IMR-90 (cell line): Measurements from ENCODE around the gene CCT4. TPM values are rescaled to one million over a fixed set of nuclear protein-coding genes. Genes with fewer than 3 reads are reported as not detected.
A peak's percentile ranks its signal among the peaks of the same experiment; 100 is the strongest.

Experiments used
- ATAC-seq: fragments of 200-7000 bp; cut with Tn5 transposase; 2 replicates; pipeline ENCODE4 v1.9.1; 2020; ENCODE audit warnings: low read depth, mild to moderate bottlenecking, moderate library complexity
- BruUV-seq: library from RNA; stranded (reverse); fragments of 400-500 nt; replicated peaks from 2 replicates; lab custom pipeline; 2021; lab: Mats Ljungman, UMichigan
- CTCF ChIA-PET: fragments of 300-600 bp; formaldehyde crosslinking; extraction: SDS; loops from one replicate; lab custom pipeline; 2021; ENCODE audit warnings: antibody characterized with exemption; lab: Yijun Ruan, JAX
- POLR2A ChIA-PET: fragments of 300-600 bp; sonication (Branson Sonifier 250); formaldehyde crosslinking; loops from one replicate; lab custom pipeline; 2022; ENCODE audit warnings: antibody characterized with exemption; ENCODE audit not compliant: unreplicated experiment; lab: Charles Lee
- DNase-seq: peaks from one replicate; pipeline ENCODE4 v3.0.0; 2013
- H2AFZ ChIP-seq: replicated peaks from 2 replicates; pipeline ENCODE3; 2013; ENCODE audit warnings: low read length, mild to moderate bottlenecking; ENCODE audit not compliant: poor library complexity
- H2AK5ac ChIP-seq: 2 replicates; pipeline ENCODE4 v1.6.1; 2013; ENCODE audit warnings: low read depth, low read length, inconsistent platforms
- H2AK9ac ChIP-seq: replicated peaks from 2 replicates; pipeline ENCODE3; 2013; ENCODE audit warnings: mild to moderate bottlenecking, low read depth, low read length, moderate library complexity; ENCODE audit not compliant: poor library complexity
- H2BK120ac ChIP-seq: 2 replicates; pipeline ENCODE4 v1.6.1; 2013; ENCODE audit warnings: low read depth, low read length, inconsistent platforms
- H2BK15ac ChIP-seq: 3 replicates; pipeline ENCODE4 v1.6.1; 2013; ENCODE audit warnings: low read depth, low read length, inconsistent platforms
- H2BK20ac ChIP-seq: 2 replicates; pipeline ENCODE4 v1.6.1; 2013; ENCODE audit warnings: low read depth, mild to moderate bottlenecking, inconsistent platforms, low read length, moderate library complexity
- H2BK5ac ChIP-seq: 2 replicates; pipeline ENCODE4 v1.6.1; 2013; ENCODE audit warnings: mild to moderate bottlenecking, low read depth, low read length, inconsistent platforms; ENCODE audit not compliant: poor library complexity, severe bottlenecking
- H3K14ac ChIP-seq: replicated peaks from 2 replicates; pipeline ENCODE4 v1.6.1; 2013; ENCODE audit warnings: low read depth, low read length, inconsistent platforms
- H3K18ac ChIP-seq: 2 replicates; pipeline ENCODE4 v1.6.1; 2013; ENCODE audit warnings: low read depth, low read length, control low read depth
- H3K23ac ChIP-seq: 2 replicates; pipeline ENCODE4 v1.6.1; 2013; ENCODE audit warnings: low read depth, low read length, inconsistent platforms
- H3K27ac ChIP-seq: 2 replicates; pipeline ENCODE4 v1.5.1; 2013; ENCODE audit warnings: mild to moderate bottlenecking, control low read depth, low read length; ENCODE audit not compliant: insufficient read depth
- H3K27me3 ChIP-seq: 2 replicates; pipeline ENCODE4 v1.6.1; 2013; ENCODE audit warnings: low read length; ENCODE audit not compliant: control insufficient read depth, insufficient read depth
- H3K36me3 ChIP-seq: 2 replicates; pipeline ENCODE4 v1.6.1; 2013; ENCODE audit warnings: low read length, mixed read lengths; ENCODE audit not compliant: control insufficient read depth, insufficient read depth
- H3K4ac ChIP-seq: 2 replicates; pipeline ENCODE4 v1.6.1; 2013; ENCODE audit warnings: low read depth, low read length, inconsistent platforms
- H3K4me1 ChIP-seq: 2 replicates; pipeline ENCODE4 v1.6.1; 2013; ENCODE audit warnings: low read length, mixed read lengths; ENCODE audit not compliant: control insufficient read depth, insufficient read depth
- H3K4me2 ChIP-seq: 2 replicates; pipeline ENCODE4 v1.6.1; 2013; ENCODE audit warnings: low read depth, mild to moderate bottlenecking, control low read depth, low read length, moderate library complexity
- H3K4me3 ChIP-seq: 2 replicates; pipeline ENCODE4 v1.5.1; 2013; ENCODE audit warnings: low read depth, mild to moderate bottlenecking, control low read depth, low read length, moderate library complexity; ENCODE audit not compliant: insufficient read depth
- H3K56ac ChIP-seq: 2 replicates; pipeline ENCODE4 v1.6.1; 2013; ENCODE audit warnings: low read length, inconsistent platforms; ENCODE audit not compliant: insufficient read depth; ENCODE audit errors: extremely low read depth
- H3K79me1 ChIP-seq, 2 experiments: 2 replicates each; pipeline ENCODE4 v1.6.1; 2013; ENCODE audit warnings: low read length in 2 of 2, inconsistent platforms in 1 of 2, low read depth in 1 of 2
- H3K9ac ChIP-seq: 2 replicates; pipeline ENCODE4 v1.6.1; 2013; ENCODE audit warnings: low read depth, low read length, control low read depth
- H3K9me1 ChIP-seq: 2 replicates; pipeline ENCODE4 v1.6.1; 2013; ENCODE audit warnings: low read length, inconsistent platforms; ENCODE audit not compliant: insufficient read depth
- H3K9me3 ChIP-seq: 2 replicates; pipeline ENCODE4 v1.6.1; 2013; ENCODE audit warnings: low read length; ENCODE audit not compliant: control insufficient read depth, insufficient read depth
- H4K20me1 ChIP-seq: 2 replicates; pipeline ENCODE4 v1.6.1; 2013; ENCODE audit warnings: low read length, inconsistent platforms; ENCODE audit not compliant: insufficient read depth
- H4K5ac ChIP-seq: 2 replicates; pipeline ENCODE4 v1.6.1; 2013; ENCODE audit warnings: mild to moderate bottlenecking, low read depth, low read length, control low read depth
- H4K8ac ChIP-seq, 2 experiments: 2 replicates each; pipeline ENCODE4 v1.6.1; 2013; ENCODE audit warnings: low read depth in 2 of 2, low read length in 2 of 2, control low read depth in 1 of 2, inconsistent platforms in 1 of 2
- H4K91ac ChIP-seq: 2 replicates; pipeline ENCODE4 v1.6.1; 2013; ENCODE audit warnings: low read depth, low read length, inconsistent platforms; ENCODE audit not compliant: insufficient read depth
- BHLHE40 ChIP-seq: fragments of 150-350 bp; IDR thresholded peaks from 2 replicates; pipeline ENCODE4 v1.6.1; 2016; ENCODE audit warnings: mild to moderate bottlenecking, low read depth, low read length
- CEBPB ChIP-seq: IDR thresholded peaks from 2 replicates; pipeline ENCODE4 v1.6.1; 2012; ENCODE audit warnings: low read depth, low read length, improper control_type of control experiment
- CHD1 ChIP-seq: IDR thresholded peaks from 2 replicates; pipeline ENCODE4 v1.6.1; 2012; ENCODE audit warnings: low read depth, low read length, improper control_type of control experiment
- FOS ChIP-seq: fragments of 150-350 bp; IDR thresholded peaks from 2 replicates; pipeline ENCODE4 v1.6.1; 2016; ENCODE audit warnings: low read depth, low read length
- MAFK ChIP-seq: IDR thresholded peaks from 2 replicates; pipeline ENCODE4 v1.6.1; 2012; ENCODE audit warnings: low read depth, low read length, improper control_type of control experiment
- MAZ ChIP-seq: IDR thresholded peaks from 2 replicates; pipeline ENCODE4 v1.6.1; 2012; ENCODE audit warnings: low read depth, mild to moderate bottlenecking, low read length, improper control_type of control experiment, moderate library complexity, borderline replicate concordance
- MXI1 ChIP-seq: IDR thresholded peaks from 2 replicates; pipeline ENCODE4 v1.6.1; 2012; ENCODE audit warnings: low read depth, mild to moderate bottlenecking, low read length, moderate library complexity, borderline replicate concordance
- NFE2L2 ChIP-seq: fragments of 150-350 bp; IDR thresholded peaks from 2 replicates; pipeline ENCODE4 v1.6.1; 2016; ENCODE audit warnings: low read depth, mild to moderate bottlenecking, low read length
- POLR2A ChIP-seq: IDR thresholded peaks from 2 replicates; pipeline ENCODE4 v1.6.1; 2012; ENCODE audit warnings: mild to moderate bottlenecking, low read depth, low read length
- RAD21 ChIP-seq: IDR thresholded peaks from 2 replicates; pipeline ENCODE4 v1.6.1; 2012; ENCODE audit warnings: low read length, improper control_type of control experiment
- RCOR1 ChIP-seq: IDR thresholded peaks from 2 replicates; pipeline ENCODE4 v1.6.1; 2012; ENCODE audit warnings: mild to moderate bottlenecking, low read length, improper control_type of control experiment; ENCODE audit not compliant: insufficient replicate concordance
- RFX5 ChIP-seq: IDR thresholded peaks from 2 replicates; pipeline ENCODE4 v1.8.0; 2012; ENCODE audit warnings: low read depth, mild to moderate bottlenecking, low read length, moderate library complexity
- SMC3 ChIP-seq: fragments of 150-350 bp; IDR thresholded peaks from 2 replicates; pipeline ENCODE4 v1.6.1; 2016; ENCODE audit warnings: low read depth, mild to moderate bottlenecking, antibody characterized with exemption, low read length, moderate library complexity
- USF2 ChIP-seq: fragments of 150-350 bp; IDR thresholded peaks from 2 replicates; pipeline ENCODE4 v1.6.1; 2017; ENCODE audit warnings: mild to moderate bottlenecking, antibody characterized with exemption, low read length, low read depth
- WGBS, 2 experiments: methylation state at CpG; one replicate each; pipeline versions ENCODE4 v1.1.5 to v1.1.7; 2013; ENCODE audit warnings: missing lambda C conversion rate in 2 of 2; ENCODE audit not compliant: insufficient read length in 1 of 2; ENCODE audit errors: extremely low coverage in 2 of 2; 5-methylcytosine and 5-hydroxymethylcytosine counted together
- dilution Hi-C: fragments of 300-500 bp; cut with HindIII; formaldehyde crosslinking; loops from one replicate; pipeline ENCODE4 v1.14.3; 2018; ENCODE audit warnings: low sequenced_read_pairs; ENCODE audit not compliant: unreplicated experiment
- in situ Hi-C: fragments of 300-500 bp; cut with MboI; formaldehyde crosslinking; loops from 3 replicates; pipeline ENCODE4 v1.14.3; 2019; ENCODE audit warnings: low sequenced_read_pairs, inconsistent platforms, mixed read lengths
- intact Hi-C: fragments of 100-400 bp; cut with micrococcal nuclease; formaldehyde crosslinking; loops from 2 replicates; pipeline ENCODE4 v1.10.0; 2022
- polyA plus RNA-seq, 3 experiments: library from polyadenylated mRNA; depleted of rRNA; stranded (reverse); fragments of >200 nt; gene quantifications; 2 replicates each; pipeline ENCODE4 v1.2.3, GENCODE V29; 2012; ENCODE audit warnings: low replicate concordance in 1 of 3
- total RNA-seq: library from RNA; depleted of rRNA; stranded (reverse); fragments of >200 nt; gene quantifications from 2 replicates; pipeline ENCODE4 v1.2.3, GENCODE V29; 2012
- TF ChIP-seq, protein P1 (sequence below): fragments of 150-350 bp; IDR thresholded peaks from 2 replicates; pipeline ENCODE4 v1.6.1; 2016; ENCODE audit warnings: low read depth, mild to moderate bottlenecking, low read length, moderate library complexity, borderline replicate concordance

CCT4 gene
- total and polyA plus RNA-seq, 2 of the 4 experiments (the other 2 are of a cell fraction), result 94.4 to 187 TPM

- Histone ChIP-seq H3K18ac (no peak overlapping the region), H2AK5ac (no peak overlapping the region), H3K9ac (no peak overlapping the region), H3K4me3 (no peak overlapping the region), H3K27ac (no peak overlapping the region), H3K4ac (no peak overlapping the region), H3K56ac (no peak overlapping the region), H3K14ac (no peak overlapping the region), H3K4me1 (peaks cover 3% of the 10 kb centered on the region), H4K20me1 (peaks cover 46% of the 10 kb centered on the region), H3K9me1 (no peaks in the 10 kb centered on the region; the same call in 1 of the 2 replicates), H2BK120ac (no peak overlapping the region), H3K9me3 (no peaks in the 10 kb centered on the region), H2BK15ac (no peak overlapping the region), H4K91ac (no peak overlapping the region), H2AK9ac (no peak overlapping the region), H3K79me1 (peaks cover 9 to 25% of the 10 kb centered on the region in 2 experiments), H2BK5ac (no peak overlapping the region), H2AFZ (no peak overlapping the region), H3K36me3 (peaks cover 20% of the 10 kb centered on the region), H4K5ac (no peak overlapping the region), H2BK20ac (no peak overlapping the region), H3K23ac (peak overlapping the region; percentile 20; the same call in 1 of the 2 replicates), H3K4me2 (peak overlapping the region; percentile 20; the same call in 1 of the 2 replicates), H3K27me3 (no peaks in the 10 kb centered on the region), H4K8ac (no peak overlapping the region)
- BruUV-seq, result no TSS peak
- DNase-seq (no peak), ATAC-seq (no peak)
- dilution Hi-C loops, result no loop called here
- TF ChIP-seq SMC3, result no peak
- TF ChIP-seq CEBPB, result no peak
- TF ChIP-seq, protein P1, sequence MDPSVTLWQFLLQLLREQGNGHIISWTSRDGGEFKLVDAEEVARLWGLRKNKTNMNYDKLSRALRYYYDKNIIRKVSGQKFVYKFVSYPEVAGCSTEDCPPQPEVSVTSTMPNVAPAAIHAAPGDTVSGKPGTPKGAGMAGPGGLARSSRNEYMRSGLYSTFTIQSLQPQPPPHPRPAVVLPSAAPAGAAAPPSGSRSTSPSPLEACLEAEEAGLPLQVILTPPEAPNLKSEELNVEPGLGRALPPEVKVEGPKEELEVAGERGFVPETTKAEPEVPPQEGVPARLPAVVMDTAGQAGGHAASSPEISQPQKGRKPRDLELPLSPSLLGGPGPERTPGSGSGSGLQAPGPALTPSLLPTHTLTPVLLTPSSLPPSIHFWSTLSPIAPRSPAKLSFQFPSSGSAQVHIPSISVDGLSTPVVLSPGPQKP, result no peak
- no peak for TF ChIP-seq BHLHE40
- no peak for TF ChIP-seq MXI1
- TF ChIP-seq MAZ, result no peak
- TF ChIP-seq NFE2L2, result no peak
- TF ChIP-seq RAD21, result no peak
- no peak for TF ChIP-seq FOS
- TF ChIP-seq USF2, result no peak
- no peak for TF ChIP-seq RFX5
- TF ChIP-seq CHD1, result no peak
- TF ChIP-seq RCOR1, result no peak
- TF ChIP-seq MAFK, result no peak
- no peak for TF ChIP-seq POLR2A
- 100% methylated on average over 3 of the region's 18 CpGs; no CpG with 5 or more reads in 1 of the 2 experiments for WGBS, 2 experiments
- ChIA-PET POLR2A (no interaction called here), CTCF (no interaction called here)
- intact Hi-C loops, result loop anchor here (10.0 kb wide), 2 partner anchors 351 to 401 kb away; partner anchors contain the start of gene XPO1
- in situ Hi-C loops, result no loop called here
Measured at GRCh38 chr2:61885896-61886603, 2.4 kb downstream of the CCT4 start.
